K562 (cell line): ENCODE data around the gene CSTPP1. TPM values are rescaled to one million over a fixed set of nuclear protein-coding genes. Genes with fewer than 3 reads are reported as not detected.

Experiments used
- CHD4 ChIP-seq: fragments of 200-600 bp; sonication (generic); IDR thresholded peaks from 3 replicates; pipeline ENCODE4 v1.6.1; 2012; ENCODE audit warnings: low read depth, mild to moderate bottlenecking, mixed read lengths, low read length, inconsistent platforms; ENCODE audit not compliant: insufficient read depth, insufficient replicate concordance, poor library complexity, severe bottlenecking
- CREM ChIP-seq: IDR thresholded peaks from 2 replicates; pipeline ENCODE4 v1.6.1; 2014; ENCODE audit warnings: antibody characterized with exemption, low read depth
- ESRRB ChIP-seq: fragments of 250-450 bp; sonication (Bioruptor Pico); IDR thresholded peaks from 2 replicates; pipeline ENCODE4 v1.5.0; 2020; ENCODE audit warnings: mild to moderate bottlenecking, moderate library complexity, borderline replicate concordance
- KDM5B ChIP-seq: fragments of 200-600 bp; sonication (generic); IDR thresholded peaks from 2 replicates; pipeline ENCODE4 v1.6.1; 2012; ENCODE audit warnings: low read depth, mild to moderate bottlenecking, moderate library complexity, low read length, control low read depth, inconsistent platforms; ENCODE audit not compliant: insufficient replicate concordance
- KLF13 ChIP-seq: fragments of 450-650 bp; IDR thresholded peaks from 2 replicates; pipeline ENCODE4 v1.6.1; 2016; ENCODE audit warnings: missing genetic modification characterization, low read depth, mild to moderate bottlenecking, missing compliant biosample characterization, moderate library complexity, borderline replicate concordance
- MXI1 ChIP-seq: IDR thresholded peaks from 2 replicates; pipeline ENCODE4 v1.6.1; 2011; ENCODE audit warnings: low read depth, mild to moderate bottlenecking, improper control_type of control experiment, low read length
- NCOA4 ChIP-seq: fragments of 450-650 bp; IDR thresholded peaks from 2 replicates; pipeline ENCODE4 v1.6.1; 2018; ENCODE audit warnings: mild to moderate bottlenecking; ENCODE audit not compliant: partially characterized antibody
- PHF21A ChIP-seq: fragments of 450-650 bp; IDR thresholded peaks from 2 replicates; pipeline ENCODE4 v1.6.1; 2017; ENCODE audit warnings: low read depth, borderline replicate concordance
- POLR2H ChIP-seq: IDR thresholded peaks from 2 replicates; pipeline ENCODE4 v1.6.1; 2016; ENCODE audit warnings: missing genetic modification characterization, low read depth, mild to moderate bottlenecking, control low read depth, missing compliant biosample characterization, moderate library complexity
- PRPF4 ChIP-seq: fragments of 200-400 bp; formaldehyde crosslinking; IDR thresholded peaks from one replicate; pipeline ENCODE4 v1.6.1; 2017; ENCODE audit warnings: low read length, low read depth, mild to moderate bottlenecking; ENCODE audit not compliant: insufficient read depth, poor library complexity, severe bottlenecking
- RBM22 ChIP-seq: fragments of 200-400 bp; formaldehyde crosslinking; IDR thresholded peaks from 2 replicates; pipeline ENCODE4 v1.6.1; 2018; ENCODE audit warnings: low read length, low read depth; ENCODE audit not compliant: poor library complexity, severe bottlenecking
- SRF ChIP-seq, 2 experiments: fragments of 250-450, 450-650 bp in 1 of 2; sonication (Bioruptor Pico) in 1 of 2; sonication (generic) in 1 of 2; formaldehyde crosslinking; IDR thresholded peaks; 2 replicates each; pipeline versions ENCODE4 v1.5.0 to v1.5.1; 2020 to 2022; ENCODE audit warnings: mild to moderate bottlenecking in 1 of 2, missing genetic modification reagents in 1 of 2
- TBL1XR1 ChIP-seq, 2 experiments: IDR thresholded peaks; 2 replicates each; pipeline ENCODE4 v1.6.1; 2012; ENCODE audit warnings: improper control_type of control experiment in 2 of 2, low read length in 2 of 2, mild to moderate bottlenecking in 1 of 2
- ZNF445 ChIP-seq: fragments of 250-450 bp; sonication (Bioruptor Pico); IDR thresholded peaks from 2 replicates; pipeline ENCODE4 v1.4.0; 2020; ENCODE audit warnings: low read depth, mild to moderate bottlenecking, moderate library complexity
- ZNF511 ChIP-seq: sonication (generic); formaldehyde crosslinking; IDR thresholded peaks from 2 replicates; pipeline ENCODE4 v1.8.0; 2022; ENCODE audit warnings: mild to moderate bottlenecking, missing genetic modification reagents
- polyA plus RNA-seq, 8 experiments: library from polyadenylated mRNA; depleted of rRNA in 4 of 8; stranded (reverse) in 5 of 8; unstranded in 3 of 8; fragments of >200 nt; fragmentation: Nextera tagmentation in 2 of 8; fragmentation: Illumina TruSeq in 1 of 8; extraction: Ambion mirVana in 2 of 8; extraction: Trizol in 1 of 8; gene quantifications; 2 replicates each; pipeline versions ENCODE4 v1.2.1 to v1.2.3, GENCODE V29; 2011 to 2014; ENCODE audit warnings: inconsistent platforms in 1 of 8, missing spikeins in 1 of 8
- total RNA-seq, 7 experiments: library from RNA; depleted of rRNA in 6 of 7; stranded (reverse); fragments of >200 nt in 6 of 7; fragmentation: Illumina TruSeq in 2 of 7; extraction: Trizol in 2 of 7; gene quantifications; 2 replicates each; pipeline versions ENCODE4 v1.2.1 to v1.2.3, GENCODE V29; 2011 to 2021; ENCODE audit warnings: low replicate concordance in 1 of 7

CSTPP1 gene
- total and polyA plus RNA-seq, 9 of the 15 experiments (the other 6 are each of a cell fraction or from before 2014, with no cell fraction given): 6.5 to 17.8 (median 9.2) TPM

- TF ChIP-seq TBL1XR1 (IDR thresholded peaks at IDR 0.05; ENCODE audit: low read length in 2 of 2) (no peak), RBM22 (no peak), KLF13 (no peak), ESRRB (no peak), POLR2H (tag) (no peak), SRF (CRISPR knock-in tag; IDR thresholded peaks at IDR 0.05) (no peak), NCOA4 (no peak), MXI1 (no peak), PHF21A (no peak), CREM (no peak), KDM5B (no peak), PRPF4 (no peak), ZNF445 (no peak), CHD4 (no peak), ZNF511 (CRISPR knock-in tag) (no peak)
Measured at GRCh38 chr11:46970913-46971625, 34.5 kb downstream of the CSTPP1 start (continued).
